LNCaP clone FGC (cell line): Measurements from ENCODE around the gene ARMC7.
A peak's percentile ranks its signal among the peaks of the same experiment; 100 is the strongest.
"Not testable (repeated sequence)": the region's sequence is repeated elsewhere in the genome, so short reads cannot be mapped to it uniquely, and the experiment has no call there.

Experiments used
- DNase-seq: peaks from one replicate; pipeline ENCODE4 v3.0.0-alpha.2; 2011; ENCODE audit warnings: low read depth
- H3K4me3 ChIP-seq: 2 replicates; pipeline ENCODE4 v1.5.1; 2011; ENCODE audit warnings: mild to moderate bottlenecking, low read depth, low read length, control low read depth
- CTCF ChIP-seq: IDR thresholded peaks from 2 replicates; pipeline ENCODE4 v1.5.1; 2012; ENCODE audit warnings: mild to moderate bottlenecking; ENCODE audit not compliant: control insufficient read depth, insufficient read depth; ENCODE audit errors: extremely low read depth

The ARMC7 gene

GRCh38 chr17:75130632-75131277 is 21.0 kb downstream of the ARMC7 start:
- peak; percentile 51 for TF ChIP-seq CTCF
- DNase-seq = no peak

GRCh38 chr17:75131278-75132017 is 21.7 kb downstream of the ARMC7 start, which contains the start of gene NT5C:
Gene NT5C (minus strand): TSS chr17:75131742. CDS start chr17:75131707, 35 bp downstream.
- peak within 1 kb of the TSS; percentile 84 for H3K4me3 ChIP-seq
- TF ChIP-seq CTCF = peak; percentile 71
- DNase-seq = no peak

More at GRCh38 chr17:75130632-75131277, 21.0 kb downstream of the ARMC7 start:
- peak overlapping the region; percentile 84 for H3K4me3 ChIP-seq

GRCh38 chr17:75132018-75133000 is 22.5 kb downstream of the ARMC7 start:
- peak overlapping the region; percentile 84 for H3K4me3 ChIP-seq
- not testable (repeated sequence) for DNase-seq

- no peak for TF ChIP-seq CTCF
- peak; percentile 61 for DNase-seq
- H3K4me3 ChIP-seq = no peak overlapping the region
Observed at GRCh38 chr17:75133001-75133400, 23.2 kb downstream of the ARMC7 start.

GRCh38 chr17:75133607-75134347 is 24.0 kb downstream of the ARMC7 start:
- H3K4me3 ChIP-seq, DNase-seq: not testable (repeated sequence)

GRCh38 chr17:75135452-75135851 is 25.7 kb downstream of the ARMC7 start:
- no peak overlapping the region for H3K4me3 ChIP-seq
- no peak for TF ChIP-seq CTCF
- DNase-seq = no peak

GRCh38 chr17:75135946-75136345 is 26.2 kb downstream of the ARMC7 start:
- no peak for DNase-seq
- H3K4me3 ChIP-seq = no peak overlapping the region
- no peak for TF ChIP-seq CTCF

- not testable (repeated sequence) for H3K4me3 ChIP-seq, DNase-seq
Observed at GRCh38 chr17:75137762-75138161, 28.0 kb downstream of the ARMC7 start.
